HG03175 (cell line): ENCODE data around the gene APOBEC3H.

ENCODE experiments used
- ATAC-seq: cut with Tn5 transposase; IDR thresholded peaks from one replicate; pipeline ENCODE4 v1.9.1; 2021; ENCODE audit warnings: mild to moderate bottlenecking, moderate library complexity; ENCODE audit not compliant: unreplicated experiment

Gene APOBEC3H

DNA sequence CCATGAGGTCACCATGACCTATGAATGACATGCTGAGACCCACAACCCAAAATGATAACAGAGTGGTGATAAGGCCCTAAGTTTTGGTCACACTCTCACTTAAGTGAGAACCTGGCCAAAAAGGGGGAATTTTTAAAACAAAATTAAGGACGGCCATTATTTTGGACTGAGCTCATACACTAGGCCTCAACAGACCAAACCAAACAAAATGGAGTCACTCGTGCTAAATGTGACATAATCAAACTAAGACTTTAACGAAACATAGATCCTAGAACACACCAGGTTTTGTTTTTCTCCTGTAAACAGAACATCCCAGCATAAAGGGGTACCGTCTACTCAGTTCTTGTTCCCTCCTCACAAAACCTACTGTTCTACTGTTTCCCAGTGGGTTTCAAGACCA, 11.4 kb downstream of the APOBEC3H start:
- ATAC-seq, result no peak

DNA sequence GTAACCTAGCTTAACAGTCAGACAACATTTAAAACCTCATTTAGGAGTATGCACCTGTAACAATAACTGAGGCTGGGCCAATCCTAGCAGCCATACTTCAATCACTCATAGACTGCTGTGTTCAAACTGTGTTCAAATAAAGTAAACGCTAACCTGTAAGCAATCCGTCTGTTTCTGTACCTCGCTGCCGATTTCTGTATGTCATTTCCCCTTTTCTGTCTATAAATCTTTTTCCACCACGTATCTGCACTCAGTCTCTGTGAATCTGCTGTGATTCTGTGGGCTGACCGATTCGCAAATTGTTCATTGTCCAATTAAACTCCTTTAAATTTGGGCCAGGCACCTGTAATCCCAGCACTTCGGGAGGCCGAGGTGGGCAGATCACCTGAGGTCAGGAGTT, 12.3 kb downstream of the APOBEC3H start:
- no peak for ATAC-seq

DNA sequence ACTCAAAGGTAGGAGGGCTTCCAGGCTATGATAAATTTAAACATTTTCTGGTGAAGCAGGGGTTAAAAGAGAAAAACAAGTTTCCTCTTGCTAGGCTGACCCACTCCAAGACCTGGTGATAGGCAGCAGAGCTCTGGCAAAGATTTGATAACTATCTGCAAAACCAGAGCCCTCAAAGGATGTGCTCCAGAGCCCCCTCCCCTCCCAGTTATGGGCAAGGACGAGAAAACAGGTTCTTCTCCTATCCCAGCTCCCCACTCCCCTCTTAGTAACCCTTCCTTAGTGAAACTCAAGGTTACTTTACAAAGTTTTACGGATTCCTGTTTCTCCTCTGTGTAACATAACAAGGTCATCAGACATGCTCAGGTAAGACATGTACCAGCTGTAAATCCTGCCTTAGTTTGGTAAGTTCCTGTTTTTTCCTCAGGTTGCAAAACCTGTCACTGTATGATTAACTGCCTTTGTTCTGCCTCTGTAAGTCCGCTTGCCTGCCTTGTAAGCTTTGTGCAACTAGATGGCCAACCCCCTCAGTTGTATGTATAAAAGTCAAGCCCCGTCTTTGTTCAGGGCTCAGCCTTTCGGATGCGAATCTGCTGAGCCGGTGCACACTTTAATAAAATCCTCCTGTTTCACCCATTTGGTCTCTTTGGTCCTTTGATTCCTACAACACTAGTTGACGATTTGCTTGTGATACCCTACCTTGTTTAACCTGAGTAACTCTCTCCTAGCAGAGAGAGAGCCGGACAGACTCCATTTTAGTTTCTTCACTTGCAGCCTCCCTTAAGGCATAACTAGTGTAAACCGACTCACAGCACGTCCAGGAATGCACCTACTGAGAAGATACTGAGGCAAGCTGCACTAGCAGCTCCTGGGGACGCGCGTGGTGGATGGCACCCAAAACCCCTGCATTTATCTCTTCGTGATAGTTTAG, 13.9 kb downstream of the APOBEC3H start:
- ATAC-seq, result no peak

DNA sequence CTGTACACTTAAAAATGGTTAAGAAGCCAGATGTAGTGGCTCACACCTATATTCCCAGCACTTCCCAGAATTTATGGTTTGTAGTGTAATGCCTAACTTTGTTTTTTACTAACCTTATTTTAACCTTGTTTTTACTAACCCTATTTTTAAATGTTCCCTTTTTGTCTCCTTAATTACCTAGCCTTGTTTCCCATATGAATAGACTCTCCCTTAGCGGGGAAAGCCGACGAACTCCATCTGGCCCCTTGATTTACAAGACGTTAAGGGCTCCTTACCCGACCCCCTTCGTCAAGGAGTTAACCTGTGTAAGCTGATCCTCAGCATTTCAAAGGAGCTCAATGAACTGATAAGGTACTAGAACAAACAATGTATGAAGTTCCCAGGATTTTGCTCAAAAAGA, 17.1 kb downstream of the APOBEC3H start:
- ATAC-seq, result no peak

DNA sequence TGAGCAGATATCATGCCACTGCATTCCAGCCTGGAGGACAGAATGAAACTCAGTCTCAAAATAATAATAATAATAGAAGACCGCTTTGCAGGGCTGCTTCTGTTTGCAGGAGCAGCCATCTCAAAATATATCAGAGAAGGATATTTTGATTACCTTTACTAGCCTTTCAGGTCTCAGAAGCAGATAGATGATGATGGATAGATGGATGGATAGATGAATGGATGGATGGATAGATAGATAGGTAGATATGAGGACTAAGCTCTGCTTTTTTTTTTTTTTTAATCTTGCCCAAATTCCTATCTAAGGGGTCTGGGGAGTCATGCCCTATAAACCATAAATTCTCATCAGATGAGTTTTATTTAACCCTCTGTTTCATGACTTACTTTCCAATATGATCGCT, 18.5 kb downstream of the APOBEC3H start:
- ATAC-seq, result no peak

DNA sequence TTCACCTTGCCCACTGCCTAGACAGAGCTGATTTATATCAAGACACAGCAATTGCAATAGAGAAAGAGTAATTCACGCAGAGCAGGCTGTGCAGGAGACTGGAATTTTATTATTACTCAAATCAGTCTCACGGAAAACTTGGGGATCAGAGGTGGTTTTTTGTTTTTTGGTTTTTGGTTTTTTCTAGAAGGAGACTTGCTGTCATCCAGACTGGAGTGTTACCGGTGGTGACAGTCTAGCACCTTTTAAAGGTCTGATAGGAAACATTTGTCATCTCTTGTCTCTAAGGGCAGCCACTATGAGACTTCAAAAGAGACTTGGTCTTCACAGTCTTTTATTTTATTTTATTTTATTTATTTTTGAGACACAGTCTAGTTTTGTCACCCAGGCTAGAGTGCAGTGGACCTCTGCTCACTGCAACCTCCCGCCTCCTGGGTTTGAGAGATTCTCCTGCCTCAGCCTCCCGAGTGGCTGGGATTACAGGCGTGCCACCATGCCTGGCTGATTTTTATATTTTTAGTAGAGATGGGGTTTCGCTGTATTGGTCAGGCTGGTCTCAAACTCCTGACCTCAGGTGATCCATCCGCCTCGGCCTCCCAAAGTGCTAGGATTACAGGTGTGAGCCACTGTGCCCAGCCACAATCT, 19.1 kb downstream of the APOBEC3H start:
- no peak for ATAC-seq

DNA sequence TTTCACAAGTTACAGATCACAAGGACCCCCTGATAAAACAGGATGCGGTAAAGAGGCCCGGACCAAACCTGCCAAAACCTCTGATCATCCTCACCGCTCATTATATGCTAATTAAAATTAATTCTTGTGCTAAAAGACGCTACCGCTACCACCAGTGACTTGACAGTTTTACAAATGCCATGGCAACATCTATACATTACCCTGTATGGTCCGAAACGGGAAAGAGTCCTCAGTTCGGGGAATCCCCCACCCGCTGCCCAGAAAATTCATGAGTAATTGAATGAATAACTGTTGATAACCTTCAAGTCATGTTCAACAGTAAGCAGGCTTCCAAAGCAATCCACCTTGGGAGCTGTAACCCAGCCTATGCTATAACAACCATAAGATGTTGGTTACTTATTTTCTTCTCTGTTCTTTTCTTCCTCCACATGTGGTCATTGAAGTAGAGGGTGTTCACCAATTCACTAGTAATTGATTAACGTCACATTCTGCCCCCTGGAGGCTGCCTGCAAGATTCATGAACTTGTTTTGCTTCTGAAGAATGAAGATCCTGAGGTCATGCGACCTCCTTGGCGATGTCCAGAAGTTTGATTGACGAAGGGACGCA, 20.6 kb downstream of the APOBEC3H start:
- ATAC-seq, result peak; percentile 64

DNA sequence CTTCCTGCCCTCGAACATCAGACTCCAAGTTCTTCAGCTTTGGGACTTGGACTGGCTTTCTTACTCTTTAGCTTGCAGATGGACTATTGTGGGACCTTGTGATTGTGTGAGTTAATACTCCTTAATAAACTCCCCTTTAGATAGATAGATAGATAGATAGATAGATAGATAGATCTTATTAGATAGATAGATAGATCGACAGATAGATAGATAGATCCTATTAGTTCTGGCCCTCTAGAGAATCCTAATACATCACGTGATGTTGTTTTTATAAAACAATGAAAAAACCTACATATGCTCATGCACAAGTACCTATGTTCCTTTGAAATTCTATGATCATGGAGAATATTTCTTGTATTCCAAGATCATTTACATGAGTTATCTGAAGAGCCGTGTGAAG, 23.9 kb downstream of the APOBEC3H start:
- no peak for ATAC-seq

DNA sequence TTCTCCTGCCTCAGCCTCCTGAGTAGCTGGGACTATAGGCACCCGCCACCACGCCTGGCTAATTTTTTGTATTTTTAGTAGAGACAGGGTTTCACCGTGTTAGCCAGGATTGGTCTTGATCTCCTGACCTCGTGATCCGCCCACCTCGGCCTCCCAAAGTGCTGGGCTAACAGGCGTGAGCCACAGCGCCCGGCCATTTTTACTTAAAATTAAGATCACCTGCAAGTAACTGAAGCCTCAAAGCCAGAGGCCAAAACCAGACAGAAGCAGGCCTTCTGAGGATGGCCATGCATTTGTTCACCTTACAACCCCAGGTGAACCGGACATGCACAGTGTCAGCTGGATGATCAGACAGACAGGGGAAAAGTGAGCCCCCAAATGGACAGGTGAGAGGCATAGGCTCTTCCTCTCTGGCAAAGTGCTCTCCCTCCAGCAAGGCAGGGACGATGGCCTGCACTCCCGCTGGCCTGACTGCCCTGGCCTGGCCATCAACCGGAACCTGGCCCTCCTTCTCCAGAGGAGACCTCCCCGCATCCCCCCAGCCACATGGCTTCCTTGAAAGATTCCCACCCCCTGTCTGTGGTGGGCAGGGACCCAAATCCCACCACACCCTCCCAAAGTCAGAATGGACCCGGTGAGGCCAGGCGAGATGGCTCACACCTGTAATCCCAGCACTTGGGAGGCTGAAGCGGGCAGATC, 25.9 kb downstream of the APOBEC3H start:
- ATAC-seq, result no peak

DNA sequence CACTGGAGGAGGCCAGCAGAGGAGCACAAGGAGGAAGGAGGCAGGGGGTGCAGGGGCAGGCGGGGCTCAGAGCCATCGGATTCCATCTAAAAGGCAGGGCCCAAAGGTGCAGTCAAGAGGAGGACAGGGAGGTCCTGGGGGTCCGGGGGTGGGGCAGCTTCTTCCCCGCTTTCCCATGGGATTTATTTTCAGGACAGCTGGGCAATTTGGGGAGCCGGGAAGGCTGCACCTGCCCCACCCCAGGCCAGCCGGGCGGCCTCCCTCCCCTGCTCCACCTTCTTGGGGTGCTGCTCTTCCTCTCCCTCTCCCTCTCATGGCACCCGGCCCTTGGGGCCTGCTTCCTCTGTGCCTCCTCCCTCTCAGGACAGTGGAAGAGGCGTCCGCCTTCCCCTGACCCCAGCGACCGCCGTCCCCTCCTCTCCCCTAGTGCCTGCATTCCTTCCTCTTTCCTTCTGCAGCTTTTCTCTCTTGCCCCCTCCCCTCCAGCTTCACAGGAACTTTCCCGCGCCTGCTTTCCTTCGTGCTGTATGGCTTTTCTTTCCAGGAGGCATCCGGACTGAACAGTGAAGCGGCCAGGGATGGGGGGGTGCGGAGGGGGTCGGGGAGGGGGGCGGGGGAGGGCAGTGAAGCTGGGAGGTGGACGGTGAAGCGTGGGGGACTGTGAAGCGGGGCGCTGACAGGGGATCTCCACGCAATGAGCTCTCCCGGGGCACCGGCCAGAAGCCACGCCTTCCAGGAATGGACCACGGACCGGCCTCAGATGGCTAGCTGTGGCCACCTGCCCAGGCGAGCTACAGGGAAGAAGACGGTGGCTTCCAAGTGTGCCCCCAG, 26.9 kb downstream of the APOBEC3H start:
- ATAC-seq, result no peak

DNA sequence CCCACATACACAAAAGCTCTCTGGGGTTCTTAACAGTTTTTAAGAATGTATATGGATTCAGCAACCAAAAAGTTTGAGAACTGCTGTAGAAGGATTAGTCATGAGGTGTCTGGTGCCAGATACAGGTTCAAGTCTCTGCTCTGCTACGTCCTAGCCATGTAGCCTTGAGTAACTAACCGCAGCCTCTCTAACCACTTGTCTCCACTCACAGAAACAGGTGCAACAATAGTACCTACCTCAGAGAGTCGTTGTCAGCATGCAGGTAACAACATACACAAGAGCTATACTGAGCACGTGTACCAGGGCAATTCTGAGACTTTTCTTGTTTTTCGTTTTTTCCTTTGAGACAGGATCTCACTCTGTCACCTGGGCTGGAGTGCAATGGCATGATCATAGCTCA, 28.6 kb downstream of the APOBEC3H start:
- ATAC-seq, result no peak

DNA sequence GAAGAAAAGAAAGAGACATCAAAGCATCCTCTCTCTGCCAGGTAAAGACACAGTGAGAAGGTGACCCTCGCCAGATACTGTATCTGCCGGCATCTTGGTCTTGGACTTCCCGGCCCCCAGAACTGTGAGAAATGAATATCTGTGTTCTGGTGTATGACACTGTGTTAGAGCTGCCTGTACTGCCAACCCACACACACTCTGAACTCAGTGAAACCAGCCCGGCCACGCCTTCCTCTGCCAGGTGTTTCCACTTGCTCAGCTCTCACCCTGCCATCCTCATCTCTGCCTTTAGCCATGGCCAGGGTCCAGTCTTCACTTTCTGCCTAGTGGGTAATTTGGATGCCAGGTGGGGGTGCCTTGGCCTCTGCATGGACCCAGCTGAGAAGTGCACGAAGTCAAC, 31.5 kb downstream of the APOBEC3H start:
- no peak for ATAC-seq

DNA sequence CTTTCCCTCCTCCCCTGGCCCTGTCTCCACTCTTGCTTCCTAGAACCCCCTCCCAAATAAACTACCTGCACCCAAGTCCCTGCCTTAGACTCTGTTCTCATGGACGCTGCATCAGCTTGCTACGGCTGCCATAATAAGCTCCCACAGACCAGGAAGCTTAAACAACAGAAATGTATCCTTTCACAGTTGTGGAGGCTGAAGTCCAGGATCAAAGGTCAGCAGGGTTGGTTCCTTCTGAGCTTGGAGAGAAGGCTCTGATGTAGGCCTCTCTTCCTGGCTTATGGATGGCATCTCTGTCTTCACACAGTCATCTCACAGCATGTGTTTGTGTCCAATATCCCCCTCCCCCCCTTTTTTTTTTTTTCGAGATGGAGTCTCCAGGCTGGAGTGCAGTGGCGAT, 32.0 kb downstream of the APOBEC3H start:
- no peak for ATAC-seq

DNA sequence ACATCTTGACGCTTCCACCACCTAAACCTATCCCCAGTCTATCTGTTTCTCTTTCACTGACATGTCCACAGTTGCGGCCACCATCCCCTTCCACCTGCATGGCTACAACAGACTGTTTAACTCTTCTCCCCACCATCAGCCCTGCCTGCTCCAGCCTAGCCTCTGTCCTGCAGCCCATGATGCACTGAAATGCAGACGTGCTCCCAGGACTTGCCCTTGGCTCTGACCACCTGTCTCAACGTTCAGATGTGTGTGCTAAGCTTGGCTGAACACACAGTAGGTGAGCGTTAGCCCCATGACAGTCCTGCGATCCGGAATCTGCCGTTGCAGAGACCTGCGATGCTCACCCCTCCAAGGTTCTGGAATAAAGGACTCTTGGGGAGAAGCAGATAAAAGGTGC, 32.7 kb downstream of the APOBEC3H start:
- no peak for ATAC-seq

DNA sequence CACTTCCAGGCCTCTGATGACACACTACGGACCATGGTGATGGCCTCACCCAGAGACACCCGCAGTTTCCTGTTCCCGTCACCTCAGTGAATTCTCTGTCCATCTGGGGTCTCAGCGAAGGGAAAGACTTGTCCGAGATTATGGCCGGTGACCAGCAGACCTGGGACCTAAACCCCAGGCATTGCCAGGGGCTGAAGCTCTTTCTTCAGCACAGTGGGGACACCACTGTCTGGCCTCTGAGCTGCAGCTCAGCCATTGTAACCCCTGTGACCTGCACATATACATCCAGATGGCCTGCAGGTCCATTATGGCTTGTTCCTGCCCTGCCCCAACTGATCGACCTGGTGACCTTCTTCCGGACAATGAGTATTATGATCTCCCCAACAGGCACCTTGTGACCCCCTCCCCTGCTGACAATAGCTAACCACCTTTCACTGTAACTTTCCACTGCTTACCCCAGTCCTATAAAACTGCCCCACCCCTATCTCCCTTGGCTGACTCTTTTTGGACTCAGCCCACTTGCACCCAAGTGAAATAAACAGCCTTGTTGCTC, 33.2 kb downstream of the APOBEC3H start:
- ATAC-seq, result no peak

DNA sequence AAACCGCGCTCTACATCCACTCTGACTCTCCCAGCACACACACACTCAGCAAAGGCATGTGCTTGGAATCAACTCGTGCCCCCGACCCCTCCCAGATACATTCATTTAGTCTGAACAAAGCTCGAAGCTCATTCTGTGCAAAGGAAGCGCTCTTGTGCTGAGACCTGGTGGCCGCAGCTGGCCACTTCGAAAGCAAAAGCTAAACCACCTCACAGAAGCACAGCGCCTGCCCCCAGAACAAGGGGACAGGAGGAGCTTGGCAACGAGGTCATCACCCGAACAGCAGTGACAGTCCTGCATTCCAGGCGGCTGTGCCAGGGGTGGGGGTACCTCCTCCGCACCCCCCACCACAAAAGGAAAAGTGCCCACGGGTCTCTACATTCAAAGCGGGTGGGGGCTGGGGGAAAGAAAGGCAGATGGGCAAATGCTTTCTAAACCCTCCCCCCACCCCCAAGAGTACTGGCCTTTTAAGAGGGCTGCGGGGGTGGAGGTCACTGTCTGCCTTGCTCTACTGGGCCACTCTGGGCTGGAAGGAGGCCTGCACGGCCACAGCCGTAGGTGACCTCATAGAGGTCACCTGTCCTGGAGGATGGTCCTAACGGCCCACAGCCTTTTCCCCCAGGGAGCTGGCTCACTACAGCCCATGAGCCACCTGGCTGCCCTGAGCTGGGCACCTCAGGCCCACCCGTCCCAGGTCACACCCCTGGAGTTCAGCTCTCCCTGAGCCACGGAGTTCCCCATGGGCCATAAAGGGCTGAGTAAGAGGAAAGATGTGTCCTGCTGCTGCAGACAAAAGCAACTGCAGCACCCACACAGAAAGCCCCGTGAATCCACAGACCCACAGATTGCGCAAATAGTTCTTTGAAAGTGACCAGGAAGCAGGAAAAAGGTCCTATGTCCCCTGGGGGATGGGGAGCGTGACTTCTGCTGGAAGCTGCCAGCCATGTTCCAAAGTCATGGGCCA, 34.1 kb downstream of the APOBEC3H start:
- ATAC-seq, result no peak

DNA sequence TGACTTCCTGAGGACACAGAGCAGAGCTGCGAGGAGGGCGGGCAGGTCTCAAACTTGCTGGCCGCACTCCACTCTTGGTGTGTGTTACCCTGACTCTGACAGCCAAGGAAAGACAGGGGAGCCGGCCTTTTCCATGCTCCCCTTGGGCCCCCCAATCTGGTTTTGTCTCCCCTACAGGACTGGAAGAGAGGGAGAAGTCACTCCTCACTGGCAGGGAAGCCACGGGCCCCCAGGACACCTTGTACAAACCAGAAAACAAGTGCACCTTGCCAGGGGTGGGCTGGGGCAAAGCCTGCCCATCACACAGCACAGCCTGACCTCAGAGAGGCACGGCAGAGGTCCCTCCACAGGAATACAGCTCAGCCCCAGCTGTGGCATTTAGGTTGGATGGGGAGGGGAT, 35.2 kb downstream of the APOBEC3H start:
- no peak for ATAC-seq

DNA sequence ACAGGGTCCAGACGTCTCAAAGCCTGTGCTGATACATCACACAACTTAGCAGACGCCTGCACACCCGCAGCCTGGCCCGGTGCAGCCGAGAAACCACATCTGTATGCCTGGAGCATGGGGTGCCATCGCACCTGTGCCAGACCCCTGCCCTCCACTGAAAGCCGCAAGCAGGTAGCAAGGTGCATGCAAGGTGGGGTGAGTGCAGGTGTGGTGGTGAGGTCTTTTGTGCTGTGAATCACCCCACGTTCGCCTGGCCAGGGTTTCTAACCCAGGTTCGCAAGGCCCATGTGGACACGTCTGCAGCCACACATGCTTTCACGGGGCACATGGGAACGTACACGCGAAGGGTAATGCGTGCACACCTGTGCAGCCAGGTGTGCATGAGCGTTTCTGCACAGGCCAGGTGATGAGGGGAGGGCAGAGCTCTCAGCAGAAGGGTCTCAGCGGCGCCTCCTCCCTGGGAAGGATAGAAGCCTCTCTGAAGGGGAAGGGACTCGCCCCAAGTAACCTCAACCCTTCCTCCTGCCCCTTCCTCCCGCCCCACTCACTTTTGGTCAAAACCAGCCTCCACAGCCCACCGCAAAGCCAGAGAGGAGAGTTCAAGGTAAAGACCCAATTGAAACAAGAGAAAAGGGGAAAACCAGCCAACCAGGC, 36.0 kb downstream of the APOBEC3H start:
- no peak for ATAC-seq

DNA sequence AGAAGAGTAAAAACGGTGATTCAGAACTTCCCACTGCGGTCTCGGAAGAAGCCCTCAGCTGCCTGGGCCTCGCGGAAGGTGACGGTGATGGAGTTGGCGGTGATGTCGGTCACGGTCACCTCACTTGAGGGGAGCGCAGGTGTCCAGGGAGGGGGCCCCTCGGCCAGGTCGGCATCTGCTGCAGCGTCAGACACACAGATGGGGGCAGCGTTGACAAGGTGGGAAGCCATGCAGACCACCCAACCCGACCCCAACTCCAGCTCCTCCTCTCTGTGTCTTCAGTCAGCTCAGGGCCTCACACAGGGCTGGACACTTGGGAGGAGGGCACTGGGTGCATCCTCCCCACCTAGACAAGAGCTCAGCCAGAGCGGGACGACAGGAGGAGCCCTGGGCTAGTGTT, 36.8 kb downstream of the APOBEC3H start:
- ATAC-seq, result no peak
